PC-3 (cell line): ENCODE results near the gene CBX6. TPM values are rescaled to one million over a fixed set of nuclear protein-coding genes. Genes with fewer than 3 reads are reported as not detected.

ENCODE experiments used
- ATAC-seq: fragments of 200-7000 bp; cut with Tn5 transposase; 2 replicates; pipeline ENCODE4 v1.9.1; 2020; ENCODE audit warnings: mild to moderate bottlenecking, moderate library complexity
- BruUV-seq: library from RNA; stranded (reverse); fragments of 400-500 nt; replicated peaks from 2 replicates; lab custom pipeline; 2021; lab: Mats Ljungman, UMichigan
- CTCF ChIA-PET: fragments of 300-600 bp; sonication (Branson Sonifier 250); formaldehyde crosslinking; loops from one replicate; lab custom pipeline; 2022; ENCODE audit warnings: antibody characterized with exemption; lab: Charles Lee
- POLR2A ChIA-PET: fragments of 300-600 bp; sonication (Branson Sonifier 250); formaldehyde crosslinking; loops from one replicate; lab custom pipeline; 2022; ENCODE audit warnings: antibody characterized with exemption; ENCODE audit not compliant: unreplicated experiment; lab: Charles Lee
- DNase-seq: peaks from one replicate; pipeline ENCODE4 v3.0.0-alpha.2; 2015
- H2AFZ ChIP-seq: fragments of 300-600 bp; sonication (generic); 2 replicates; pipeline ENCODE4 v1.6.0; 2016; ENCODE audit warnings: antibody characterized with exemption, low read length
- H3F3A ChIP-seq: fragments of 300-600 bp; sonication (generic); one replicate; pipeline ENCODE4 v1.6.0; 2017; ENCODE audit warnings: antibody characterized with exemption, low read length, control low read depth, mild to moderate bottlenecking; ENCODE audit not compliant: unreplicated experiment
- H3K27ac ChIP-seq: fragments of 300-600 bp; sonication (generic); 2 replicates; pipeline ENCODE4 v1.5.1; 2016; ENCODE audit warnings: mild to moderate bottlenecking, low read length
- H3K27me3 ChIP-seq: fragments of 300-600 bp; sonication (generic); 2 replicates; pipeline ENCODE4 v1.6.1; 2016; ENCODE audit warnings: low read length, mixed read lengths
- H3K36me3 ChIP-seq: fragments of 300-600 bp; sonication (generic); 2 replicates; pipeline ENCODE4 v1.6.1; 2016; ENCODE audit warnings: low read depth, mixed run types, low read length, mixed read lengths
- H3K4me1 ChIP-seq: fragments of 300-600 bp; sonication (generic); 2 replicates; pipeline ENCODE4 v1.5.1; 2016; ENCODE audit warnings: low read length; ENCODE audit not compliant: insufficient read depth
- H3K4me2 ChIP-seq: fragments of 300-600 bp; sonication (generic); 2 replicates; pipeline ENCODE4 v1.6.0; 2016; ENCODE audit warnings: low read length
- H3K4me3 ChIP-seq: fragments of 300-600 bp; sonication (generic); 2 replicates; pipeline ENCODE4 v1.5.1; 2016; ENCODE audit warnings: mild to moderate bottlenecking, low read length, mixed read lengths
- H3K79me2 ChIP-seq: fragments of 300-600 bp; sonication (generic); 2 replicates; pipeline ENCODE4 v1.6.1; 2017; ENCODE audit warnings: low read length, mixed read lengths
- H3K9ac ChIP-seq: fragments of 300-600 bp; sonication (generic); 2 replicates; pipeline ENCODE4 v1.6.0; 2016; ENCODE audit warnings: mild to moderate bottlenecking, low read length
- H3K9me2 ChIP-seq: fragments of 300-600 bp; sonication (generic); replicated peaks from 2 replicates; pipeline ENCODE4 v1.6.1; 2016; ENCODE audit warnings: mixed run types, low read length, mixed read lengths
- H3K9me3 ChIP-seq: fragments of 300-600 bp; sonication (generic); 2 replicates; pipeline ENCODE4 v1.6.1; 2016; ENCODE audit warnings: low read length, mixed read lengths
- H4K20me1 ChIP-seq: fragments of 300-600 bp; sonication (generic); 2 replicates; pipeline ENCODE4 v1.6.1; 2016; ENCODE audit warnings: low read length, mixed read lengths
- CTCF ChIP-seq: fragments of 300-600 bp; sonication (generic); conservative IDR thresholded peaks from 2 replicates; pipeline ENCODE4 v1.5.1; 2017; ENCODE audit warnings: antibody characterized with exemption, low read depth, mild to moderate bottlenecking, low read length
- EZH2 ChIP-seq: fragments of 300-600 bp; sonication (generic); IDR thresholded peaks from one replicate; pipeline ENCODE4 v1.6.1; 2017; ENCODE audit warnings: antibody characterized with exemption, mild to moderate bottlenecking, low read length; ENCODE audit not compliant: unreplicated experiment
- EZH2phosphoT487 ChIP-seq: fragments of 300-600 bp; sonication (generic); IDR thresholded peaks from 2 replicates; pipeline ENCODE4 v1.6.1; 2018; ENCODE audit warnings: mild to moderate bottlenecking, antibody characterized with exemption, low read length, borderline replicate concordance
- intact Hi-C: fragments of 100-400 bp; cut with micrococcal nuclease; formaldehyde crosslinking; loops from 2 replicates; pipeline ENCODE4 v1.9.0; 2023
- total RNA-seq: library from RNA; depleted of rRNA; stranded (reverse); fragments of >200 nt; gene quantifications from 2 replicates; pipeline ENCODE4 v1.2.3, GENCODE V29; 2014

Gene CBX6
- total RNA-seq, 1 experiment from 2014 or later = 37.5 TPM

GRCh38 chr22:38853196-38853651 is 18.8 kb downstream of the CBX6 start:
- no peaks in the 10 kb centered on the region for H3K79me2 ChIP-seq
- no peak for ATAC-seq
- peaks cover 10% of the 10 kb centered on the region; the same call in 1 of the 2 replicates for H3K4me1 ChIP-seq
- H3K4me3 ChIP-seq = no peak overlapping the region
- no TSS peak for BruUV-seq
- no peaks in the 10 kb centered on the region for H3K36me3 ChIP-seq
- no peaks in the 10 kb centered on the region for H3K9me3 ChIP-seq
- DNase-seq = no peak
- H3K27me3 ChIP-seq = no peaks in the 10 kb centered on the region
- intact Hi-C loops = no loop called here
- TF ChIP-seq EZH2phosphoT487 (no peak), EZH2 (no peak), CTCF (no peak)
- no peaks in the 10 kb centered on the region for H3F3A ChIP-seq
- H3K27ac ChIP-seq = no peak overlapping the region
- ChIA-PET CTCF (interaction anchor here (1.1 kb wide), 1 partner anchor 84 kb away, joined by 4 read pairs; no protein-coding TSS in a partner anchor), POLR2A (no interaction called here)
- no peaks in the 10 kb centered on the region for H4K20me1 ChIP-seq
- no peaks in the 10 kb centered on the region for H3K9me2 ChIP-seq
- no peak overlapping the region for H3K9ac ChIP-seq
- H2AFZ ChIP-seq = no peak overlapping the region
- H3K4me2 ChIP-seq = no peak overlapping the region

- ChIA-PET POLR2A (no interaction called here), CTCF (no interaction called here)
- BruUV-seq = no TSS peak
Measured at GRCh38 chr22:38852522-38852921, 19.5 kb downstream of the CBX6 start.

More at GRCh38 chr22:38852522-38852921, 19.5 kb downstream of the CBX6 start:
- H3K9me2 ChIP-seq = no peaks in the 10 kb centered on the region
- H3K79me2 ChIP-seq = no peaks in the 10 kb centered on the region
- H2AFZ ChIP-seq = no peak overlapping the region
- no peak for TF ChIP-seq EZH2phosphoT487
- no peak for TF ChIP-seq CTCF
- H3K4me2 ChIP-seq = no peak overlapping the region
- no peak overlapping the region for H3K4me3 ChIP-seq
- H3K9me3 ChIP-seq = no peaks in the 10 kb centered on the region
- no peak overlapping the region for H3K9ac ChIP-seq
- H3K36me3 ChIP-seq = no peaks in the 10 kb centered on the region
- H3K27ac ChIP-seq = no peak overlapping the region
- H3K4me1 ChIP-seq = peaks cover 10% of the 10 kb centered on the region; the same call in 1 of the 2 replicates
- no peaks in the 10 kb centered on the region for H4K20me1 ChIP-seq
- H3K27me3 ChIP-seq = no peaks in the 10 kb centered on the region
- DNase-seq = no peak
- ATAC-seq = no peak
- intact Hi-C loops = no loop called here
- H3F3A ChIP-seq = no peaks in the 10 kb centered on the region
